Measurements from ENCODE around the gene DENND1A. TPM values are rescaled to one million over a fixed set of nuclear protein-coding genes. Genes with fewer than 3 reads are reported as not detected.

DENND1A gene
- polyA plus RNA-seq, 1 experiment = 16.2 TPM

DNA sequence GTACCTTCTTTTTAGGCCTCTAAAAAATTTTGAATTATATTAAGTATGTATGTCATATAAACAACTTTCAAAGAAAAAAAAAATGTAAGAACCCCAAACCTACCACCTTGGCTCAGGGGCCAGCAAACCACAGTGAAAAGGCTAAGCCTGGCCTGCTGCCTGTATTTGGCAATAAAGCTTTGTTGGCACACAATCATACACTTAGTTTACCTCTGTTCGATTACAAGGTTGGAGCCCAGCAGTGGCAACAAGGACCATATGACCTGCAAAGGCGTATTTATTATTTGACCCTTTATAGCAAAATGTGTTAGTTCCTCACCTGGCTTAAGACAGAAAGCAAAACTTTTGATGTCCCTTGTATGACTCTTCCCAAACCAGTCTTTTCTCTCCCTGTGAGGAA is 282.8 kb downstream of the DENND1A start:
- TF ChIP-seq, protein P1, sequence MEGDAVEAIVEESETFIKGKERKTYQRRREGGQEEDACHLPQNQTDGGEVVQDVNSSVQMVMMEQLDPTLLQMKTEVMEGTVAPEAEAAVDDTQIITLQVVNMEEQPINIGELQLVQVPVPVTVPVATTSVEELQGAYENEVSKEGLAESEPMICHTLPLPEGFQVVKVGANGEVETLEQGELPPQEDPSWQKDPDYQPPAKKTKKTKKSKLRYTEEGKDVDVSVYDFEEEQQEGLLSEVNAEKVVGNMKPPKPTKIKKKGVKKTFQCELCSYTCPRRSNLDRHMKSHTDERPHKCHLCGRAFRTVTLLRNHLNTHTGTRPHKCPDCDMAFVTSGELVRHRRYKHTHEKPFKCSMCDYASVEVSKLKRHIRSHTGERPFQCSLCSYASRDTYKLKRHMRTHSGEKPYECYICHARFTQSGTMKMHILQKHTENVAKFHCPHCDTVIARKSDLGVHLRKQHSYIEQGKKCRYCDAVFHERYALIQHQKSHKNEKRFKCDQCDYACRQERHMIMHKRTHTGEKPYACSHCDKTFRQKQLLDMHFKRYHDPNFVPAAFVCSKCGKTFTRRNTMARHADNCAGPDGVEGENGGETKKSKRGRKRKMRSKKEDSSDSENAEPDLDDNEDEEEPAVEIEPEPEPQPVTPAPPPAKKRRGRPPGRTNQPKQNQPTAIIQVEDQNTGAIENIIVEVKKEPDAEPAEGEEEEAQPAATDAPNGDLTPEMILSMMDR (IDR thresholded peaks at IDR 0.05; ENCODE audit: low read depth, low read length) = no peak
- H3K4me3 ChIP-seq (ENCODE audit: low read depth, low read length) = no peak overlapping the region
- no peaks in the 10 kb centered on the region for H3K9me3 ChIP-seq (ENCODE audit: control insufficient read depth, insufficient read depth, low read length)
- no peaks in the 10 kb centered on the region for H3K27me3 ChIP-seq (ENCODE audit: control insufficient read depth, insufficient read depth, low read length)
- no peak overlapping the region for H3K27ac ChIP-seq (ENCODE audit: low read depth, low read length)
- ChIA-PET POLR2A (no interaction called here), CTCF (no interaction called here)
- no peak for DNase-seq (ENCODE audit: low read depth, low spot score)

DNA sequence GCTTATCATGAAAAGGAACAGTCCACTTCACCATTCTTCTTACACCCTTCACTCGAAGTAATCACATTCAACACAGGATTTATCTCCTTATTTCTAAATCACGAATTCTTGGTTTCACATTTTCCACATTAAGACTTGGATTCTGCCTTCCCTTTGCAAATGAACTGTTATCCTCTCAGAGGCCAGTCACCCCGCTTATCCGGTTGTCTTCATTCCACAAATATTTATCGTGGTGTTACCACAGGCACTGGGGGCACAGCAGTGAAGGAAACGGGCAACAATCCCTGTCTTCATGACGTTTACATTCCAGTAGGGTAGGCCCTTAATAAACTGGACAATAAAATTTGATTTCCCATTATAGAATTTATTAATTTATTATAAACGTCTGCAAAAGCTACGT is 284.2 kb downstream of the DENND1A start:
- H3K27me3 ChIP-seq (ENCODE audit: control insufficient read depth, insufficient read depth, low read length) = no peaks in the 10 kb centered on the region
- CTCF ChIA-PET = no interaction called here
- POLR2A ChIA-PET = no interaction called here
- no peak for DNase-seq (ENCODE audit: low read depth, low spot score)
- H3K4me3 ChIP-seq (ENCODE audit: low read depth, low read length) = no peak overlapping the region
- H3K27ac ChIP-seq (ENCODE audit: low read depth, low read length) = no peak overlapping the region
- H3K9me3 ChIP-seq (ENCODE audit: control insufficient read depth, insufficient read depth, low read length) = no peaks in the 10 kb centered on the region
- TF ChIP-seq, protein P1 (IDR thresholded peaks at IDR 0.05; ENCODE audit: low read depth, low read length) = no peak

DNA sequence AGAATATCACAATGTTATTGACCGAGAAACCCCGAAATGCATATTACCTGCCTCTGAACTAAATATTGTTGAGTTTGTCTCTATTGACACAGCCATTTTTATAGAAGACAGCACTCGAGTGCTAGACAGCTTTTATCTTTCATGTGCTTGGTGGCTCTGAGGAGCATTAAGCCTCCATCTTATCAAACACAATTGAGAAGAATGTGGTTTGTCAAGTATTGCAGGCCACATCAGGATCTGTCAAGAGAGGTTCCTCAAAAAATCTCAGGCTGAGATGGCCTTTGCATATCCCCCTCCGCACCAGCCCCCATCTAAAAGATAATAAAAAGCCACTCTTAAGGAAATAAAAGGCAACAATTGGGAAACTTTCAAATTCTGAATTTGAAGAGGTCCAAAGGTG is 284.8 kb downstream of the DENND1A start:
- Histone ChIP-seq H3K9me3 (ENCODE audit: control insufficient read depth, insufficient read depth, low read length) (no peaks in the 10 kb centered on the region), H3K4me3 (ENCODE audit: low read depth, low read length) (no peak overlapping the region), H3K27ac (ENCODE audit: low read depth, low read length) (no peak overlapping the region), H3K27me3 (ENCODE audit: control insufficient read depth, insufficient read depth, low read length) (no peaks in the 10 kb centered on the region)
- CTCF ChIA-PET = no interaction called here
- TF ChIP-seq, protein P1 (IDR thresholded peaks at IDR 0.05; ENCODE audit: low read depth, low read length) = no peak
- DNase-seq (ENCODE audit: low read depth, low spot score) = no peak
- POLR2A ChIA-PET = no interaction called here

DNA sequence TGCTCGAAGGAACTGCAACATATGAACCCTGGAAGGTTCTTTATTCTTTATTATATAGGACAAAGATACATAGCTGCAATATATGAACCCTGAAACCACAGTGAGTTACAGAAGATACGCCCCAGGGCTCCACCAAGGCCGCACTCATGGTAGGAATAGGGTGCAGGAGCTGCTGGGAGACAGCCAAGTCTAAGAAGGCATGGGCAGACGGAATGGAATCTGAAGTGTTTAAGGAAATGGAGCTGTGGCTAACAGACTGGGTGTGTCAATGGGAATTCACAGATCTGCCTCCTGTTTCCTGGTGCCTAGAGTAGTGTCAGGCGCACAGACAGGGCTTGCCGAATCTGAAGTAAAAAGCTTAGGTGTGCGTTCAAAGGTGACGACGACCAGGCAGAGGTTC is 286.4 kb downstream of the DENND1A start:
- H3K9me3 ChIP-seq (ENCODE audit: control insufficient read depth, insufficient read depth, low read length) = no peaks in the 10 kb centered on the region
- TF ChIP-seq, protein P1 (IDR thresholded peaks at IDR 0.05; ENCODE audit: low read depth, low read length) = no peak
- H3K27me3 ChIP-seq (ENCODE audit: control insufficient read depth, insufficient read depth, low read length) = no peaks in the 10 kb centered on the region
- DNase-seq (ENCODE audit: low read depth, low spot score) = no peak
- no peak overlapping the region for H3K27ac ChIP-seq (ENCODE audit: low read depth, low read length)
- CTCF ChIA-PET = no interaction called here
- POLR2A ChIA-PET = no interaction called here
- H3K4me3 ChIP-seq (ENCODE audit: low read depth, low read length) = no peak overlapping the region

DNA sequence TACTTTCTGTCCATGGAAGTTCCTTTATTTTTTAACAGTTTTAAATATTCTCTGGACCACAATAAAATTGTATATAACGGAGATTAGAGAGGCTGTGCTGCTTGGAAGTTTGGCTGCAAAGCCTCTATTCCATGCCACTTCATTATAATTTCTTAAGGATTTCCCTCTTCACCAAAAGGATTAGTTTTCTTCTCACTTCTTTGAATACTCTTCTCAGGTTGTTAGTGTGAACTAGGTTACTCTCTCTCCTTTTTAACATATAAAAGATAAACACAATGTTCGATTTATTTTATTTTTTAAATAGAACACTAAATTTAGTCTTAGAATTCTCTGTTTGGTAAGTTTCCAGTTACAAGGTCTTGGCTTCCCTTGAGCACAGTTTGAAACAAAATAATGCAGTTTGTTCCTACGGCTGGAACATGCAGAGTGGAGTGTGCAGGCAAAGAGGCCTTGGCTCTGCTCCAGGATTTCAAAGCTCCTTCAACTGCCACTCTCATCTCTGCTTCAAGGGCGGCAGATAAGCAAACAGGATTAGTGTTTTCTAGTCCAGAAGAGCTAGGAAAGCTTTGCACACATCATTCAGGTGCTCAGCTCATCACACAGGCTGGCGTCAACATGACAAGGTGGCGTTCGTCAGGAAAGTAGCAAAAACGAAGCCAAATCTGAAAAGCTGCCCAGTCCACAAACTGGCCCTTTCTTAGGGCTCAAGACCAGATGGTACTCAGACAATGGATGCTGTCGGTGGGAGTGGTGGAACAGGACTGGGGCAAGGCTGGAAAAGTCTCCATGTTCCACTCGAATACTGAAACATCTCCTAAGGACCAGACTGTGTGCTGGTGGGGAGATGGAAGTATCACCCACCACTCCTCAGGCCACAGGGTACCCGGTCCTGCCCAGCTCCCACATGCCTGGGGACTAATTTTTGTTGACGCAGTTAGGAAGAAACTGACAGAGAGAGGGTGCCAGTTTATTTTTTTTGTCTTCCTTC is 287.3 kb downstream of the DENND1A start:
- Histone ChIP-seq H3K27me3 (ENCODE audit: control insufficient read depth, insufficient read depth, low read length) (no peaks in the 10 kb centered on the region), H3K4me3 (ENCODE audit: low read depth, low read length) (no peak overlapping the region), H3K9me3 (ENCODE audit: control insufficient read depth, insufficient read depth, low read length) (no peaks in the 10 kb centered on the region), H3K27ac (ENCODE audit: low read depth, low read length) (no peak overlapping the region)
- ChIA-PET POLR2A (no interaction called here), CTCF (no interaction called here)
- DNase-seq (ENCODE audit: low read depth, low spot score) = no peak
- TF ChIP-seq, protein P1 (IDR thresholded peaks at IDR 0.05; ENCODE audit: low read depth, low read length) = no peak
